Right ventricle myocardium inferior (tissue), 1 donor: Measurements from ENCODE around the gene GCAT. TPM values are rescaled to one million over a fixed set of nuclear protein-coding genes. Genes with fewer than 3 reads are reported as not detected.

Experiments
- ATAC-seq: fragments of 200-7000 bp; cut with Tn5 transposase; one replicate; pipeline ENCODE4 v1.9.1; 2020; ENCODE audit warnings: mild to moderate bottlenecking, moderate library complexity
- DNase-seq: peaks from one replicate; pipeline ENCODE4 v3.0.0; 2021; ENCODE audit errors: missing footprints
- intact Hi-C: fragments of 100-400 bp; cut with DNase I; formaldehyde crosslinking; loops from one replicate; pipeline ENCODE4 v1.11.0; 2022
- total RNA-seq: library from RNA; stranded (reverse); fragmentation: NEBNext Ultra II Directional; extraction: Animal tissue kit (Norgen Biotek cat#: 25700); gene quantifications from one replicate; pipeline ENCODE4 v1.2.1, GENCODE V29; 2021
- donor health status: DM: no; HTN: yes; CAD: no; lungs with severe emphysema.

The GCAT gene
- total RNA-seq, 1 donor from 2014 or later = 44.1 TPM

GRCh38 chr22:37823134-37823985 lies 15.6 kb downstream of the GCAT start, which contains the start of gene GALR3:
TSS of gene GALR3 (plus strand) at chr22:37823382. CDS start at chr22:37823407, 25 bp downstream.
- ATAC-seq (no peak), DNase-seq (no peak)
- intact Hi-C loops = no loop called here

GRCh38 chr22:37824674-37825641 lies 17.2 kb downstream of the GCAT start:
- peak; percentile 9 for DNase-seq
- no peak for ATAC-seq
- intact Hi-C loops = no loop called here

- intact Hi-C loops = no loop called here
- DNase-seq (no peak), ATAC-seq (peak; percentile 77)
These were observed 19.3 kb downstream of the GCAT start for GRCh38 chr22:37827056-37827455.

GRCh38 chr22:37830093-37830842 lies 22.5 kb downstream of the GCAT start:
- ATAC-seq (no peak), DNase-seq (no peak)
- intact Hi-C loops = no loop called here

- DNase-seq (no peak), ATAC-seq (no peak)
- intact Hi-C loops = no loop called here
These were observed 23.7 kb downstream of the GCAT start for GRCh38 chr22:37831472-37831871.

- DNase-seq (no peak), ATAC-seq (no peak)
- intact Hi-C loops = no loop called here
These were observed 24.5 kb downstream of the GCAT start for GRCh38 chr22:37832022-37832857.

- intact Hi-C loops = loop anchor here (5.0 kb wide), 1 partner anchor 35 kb away; the partner anchor contains the start of gene GCAT
- no peak for ATAC-seq
- no peak for DNase-seq
These were observed 34.5 kb downstream of the GCAT start for GRCh38 chr22:37842015-37842793.

GRCh38 chr22:37843741-37844089 lies 36.0 kb downstream of the GCAT start:
- peak; percentile 79 for DNase-seq
- ATAC-seq = peak; percentile 30
- intact Hi-C loops = loop anchor here (5.0 kb wide), 1 partner anchor 36 kb away; the partner anchor contains the start of gene GCAT

GRCh38 chr22:37844904-37845329 lies 37.2 kb downstream of the GCAT start:
- intact Hi-C loops = loop anchor here (5.0 kb wide), 1 partner anchor 38 kb away; the partner anchor contains the start of gene GCAT

GRCh38 chr22:37846433-37846832 lies 38.7 kb downstream of the GCAT start:
- DNase-seq = no peak
- intact Hi-C loops = no loop called here
- no peak for ATAC-seq

More at GRCh38 chr22:37844904-37845329, 37.2 kb downstream of the GCAT start:
- ATAC-seq (no peak), DNase-seq (no peak)

GRCh38 chr22:37848587-37849088 lies 40.9 kb downstream of the GCAT start:
- ATAC-seq = no peak
- DNase-seq = no peak
- intact Hi-C loops = no loop called here

- DNase-seq (peak; percentile 94), ATAC-seq (peak; percentile 89)
- intact Hi-C loops = no loop called here
These were observed 41.5 kb downstream of the GCAT start, which contains the start of gene EIF3L for GRCh38 chr22:37849089-37849751. TSS of gene EIF3L (plus strand) at chr22:37849419. CDS start at chr22:37849450, 31 bp downstream.

- ATAC-seq = no peak
- intact Hi-C loops = no loop called here
These were observed 43.1 kb downstream of the GCAT start for GRCh38 chr22:37850801-37851200.

GRCh38 chr22:37852418-37852817 lies 44.7 kb downstream of the GCAT start:
- DNase-seq (no peak), ATAC-seq (no peak)
- intact Hi-C loops = no loop called here

More at GRCh38 chr22:37850801-37851200, 43.1 kb downstream of the GCAT start:
- DNase-seq = no peak

GRCh38 chr22:37854946-37855345 lies 47.2 kb downstream of the GCAT start:
- ATAC-seq = no peak
- no peak for DNase-seq
- intact Hi-C loops = no loop called here

GRCh38 chr22:37855462-37855861 lies 47.7 kb downstream of the GCAT start:
- DNase-seq (no peak), ATAC-seq (no peak)
- intact Hi-C loops = no loop called here
